Spleen (tissue), 7 donors: ENCODE data around the gene CD207.

Experiments
- CTCF ChIP-seq, 11 experiments: fragments of 200-600 bp in 7 of 11; fragments of 450-650 bp in 4 of 11; sonication (generic) in 4 of 11; IDR thresholded peaks in 8 of 11; conservative IDR thresholded peaks in 3 of 11; 1 replicate in 7 of 11; 2 replicates in 4 of 11; pipeline versions ENCODE4 v1.4.0 to v1.8.0; 2016 to 2021; ENCODE audit warnings: antibody characterized with exemption in 11 of 11, inconsistent platforms in 4 of 11, mild to moderate bottlenecking in 1 of 11
- POLR2A ChIP-seq, 3 donors: fragments of 450-650 bp; IDR thresholded peaks; one replicate each; pipeline ENCODE4 v1.5.1; 2017; ENCODE audit warnings: antibody characterized with exemption in 3 of 3, mild to moderate bottlenecking in 1 of 3
- POLR2AphosphoS5 ChIP-seq, 3 donors: sonication (generic); formaldehyde crosslinking; IDR thresholded peaks; one replicate each; pipeline ENCODE4 v1.5.1; 2017; ENCODE audit warnings: antibody characterized with exemption in 3 of 3
- donor health status: DM: no; HTN: no; CAD: no; lungs with moderate emphysema.
- donor health status: DM: no; HTN: no; CAD: no.
- donor health status: DM: no; HTN: no; CAD: no.

GRCh38 chr2:70801607-70802263 is 33.9 kb downstream of the CD207 start:
- TF ChIP-seq CTCF (IDR thresholded peaks at IDR 0.05 in 8 of 11, conservative IDR thresholded peaks at IDR 0.05 in 3 of 11) (no peak), POLR2A (IDR thresholded peaks at IDR 0.05) (no peak), POLR2AphosphoS5 (IDR thresholded peaks at IDR 0.05) (no peak)
